ENCODE measurements around the gene OSBPL6.

GRCh38 chr2:178200331-178200730 lies 6.0 kb downstream of the OSBPL6 start:
- no peak for TF ChIP-seq CTCF (IDR thresholded peaks at IDR 0.05 in 2 of 3, conservative IDR thresholded peaks at IDR 0.05 in 1 of 3; ENCODE audit: control insufficient read depth in 2 of 3, extremely low read depth in 1 of 3, insufficient read depth in 1 of 3, low read depth in 3 of 3, low read length in 3 of 3)
- no peak for TF ChIP-seq NFYA (IDR thresholded peaks at IDR 0.05; ENCODE audit: borderline replicate concordance, low read depth, low read length)
